D721Med (cell line): Measurements from ENCODE around the gene GPC6.

ENCODE experiments used
- DNase-seq: peaks from one replicate; pipeline ENCODE4 v3.0.0; 2011; ENCODE audit warnings: low spot score; ENCODE audit not compliant: insufficient read length
- FAIRE-seq: peaks from 2 replicates; lab custom pipeline; 2011; peaks lifted over from hg19 to GRCh38; lab: Jason Lieb, UNC
- TF ChIP-seq, protein P1 (sequence below): IDR thresholded peaks from 2 replicates; pipeline ENCODE4 v1.5.1; 2012; ENCODE audit warnings: mild to moderate bottlenecking, control low read depth; ENCODE audit not compliant: insufficient read depth; ENCODE audit errors: missing control alignments

The GPC6 gene

DNA sequence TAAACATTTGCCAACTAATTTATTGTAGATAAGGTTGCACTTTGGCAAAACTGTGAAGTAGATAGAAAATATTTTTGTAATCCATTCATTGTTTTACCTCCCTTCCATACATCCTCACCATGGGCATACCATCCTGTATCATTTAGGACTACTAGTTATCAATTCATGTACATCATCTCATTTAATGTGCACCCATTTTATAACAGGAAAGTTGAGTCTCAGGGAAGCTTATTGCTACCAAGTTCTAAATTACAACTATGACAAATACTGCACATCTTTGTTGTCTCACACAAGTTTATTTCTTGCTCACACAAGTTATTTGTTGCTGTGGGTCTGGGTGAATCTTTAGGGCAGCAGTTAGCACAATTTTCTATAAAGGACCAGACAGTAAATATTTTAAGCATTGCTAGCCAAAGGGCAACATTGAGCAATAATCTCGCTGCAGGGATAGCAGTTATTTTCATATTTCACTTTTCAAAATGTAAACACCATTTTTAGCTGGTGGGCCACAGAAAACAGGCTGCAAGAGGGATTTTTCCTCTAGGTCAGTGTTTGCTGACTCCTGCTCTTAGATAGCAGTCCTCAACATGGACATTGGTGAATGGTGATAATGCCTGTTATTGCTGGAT is 276.5 kb downstream of the GPC6 start:
- FAIRE-seq, result no peak
- DNase-seq, result no peak
- TF ChIP-seq, protein P1, sequence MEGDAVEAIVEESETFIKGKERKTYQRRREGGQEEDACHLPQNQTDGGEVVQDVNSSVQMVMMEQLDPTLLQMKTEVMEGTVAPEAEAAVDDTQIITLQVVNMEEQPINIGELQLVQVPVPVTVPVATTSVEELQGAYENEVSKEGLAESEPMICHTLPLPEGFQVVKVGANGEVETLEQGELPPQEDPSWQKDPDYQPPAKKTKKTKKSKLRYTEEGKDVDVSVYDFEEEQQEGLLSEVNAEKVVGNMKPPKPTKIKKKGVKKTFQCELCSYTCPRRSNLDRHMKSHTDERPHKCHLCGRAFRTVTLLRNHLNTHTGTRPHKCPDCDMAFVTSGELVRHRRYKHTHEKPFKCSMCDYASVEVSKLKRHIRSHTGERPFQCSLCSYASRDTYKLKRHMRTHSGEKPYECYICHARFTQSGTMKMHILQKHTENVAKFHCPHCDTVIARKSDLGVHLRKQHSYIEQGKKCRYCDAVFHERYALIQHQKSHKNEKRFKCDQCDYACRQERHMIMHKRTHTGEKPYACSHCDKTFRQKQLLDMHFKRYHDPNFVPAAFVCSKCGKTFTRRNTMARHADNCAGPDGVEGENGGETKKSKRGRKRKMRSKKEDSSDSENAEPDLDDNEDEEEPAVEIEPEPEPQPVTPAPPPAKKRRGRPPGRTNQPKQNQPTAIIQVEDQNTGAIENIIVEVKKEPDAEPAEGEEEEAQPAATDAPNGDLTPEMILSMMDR, result no peak

DNA sequence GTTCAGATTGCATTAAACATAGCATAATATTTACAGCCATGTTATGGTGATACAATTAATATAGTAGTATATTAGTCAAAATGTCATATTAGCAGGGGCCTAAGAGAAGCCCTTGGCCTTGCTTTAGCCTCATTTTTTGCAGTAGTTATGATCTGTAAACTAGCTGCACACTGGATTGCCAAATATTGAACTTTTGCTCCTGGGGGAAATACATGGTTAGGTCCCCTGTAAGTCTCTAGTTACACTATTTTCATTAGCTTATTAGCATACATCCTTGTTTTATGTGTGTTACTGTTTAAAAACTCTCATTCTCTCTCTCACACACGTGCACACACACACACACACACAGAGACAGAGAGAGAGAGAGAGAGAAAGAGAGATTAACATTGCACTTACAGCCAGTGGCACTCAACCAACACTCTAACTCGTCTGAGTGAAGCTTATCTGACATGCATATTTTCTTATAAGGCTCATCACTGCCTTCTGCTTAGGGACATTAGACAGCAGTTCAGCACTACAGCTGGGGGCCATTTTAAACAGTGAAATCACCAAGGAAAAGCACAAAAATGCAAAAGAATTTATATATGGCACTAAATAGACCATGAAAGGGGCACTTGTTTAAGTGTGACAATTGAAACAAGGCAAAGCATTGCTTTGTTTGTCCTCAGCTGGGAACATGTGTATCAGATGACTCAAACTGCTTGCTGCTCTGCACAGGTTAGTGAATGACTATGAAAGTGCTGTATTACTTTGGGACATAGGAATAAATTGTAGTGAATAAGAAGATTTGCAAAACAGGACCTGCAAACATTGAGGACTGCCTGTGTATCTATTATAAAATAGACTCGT is 278.7 kb downstream of the GPC6 start:
- TF ChIP-seq, protein P1, result no peak
- DNase-seq, result no peak
- peak; percentile 21 for FAIRE-seq

DNA sequence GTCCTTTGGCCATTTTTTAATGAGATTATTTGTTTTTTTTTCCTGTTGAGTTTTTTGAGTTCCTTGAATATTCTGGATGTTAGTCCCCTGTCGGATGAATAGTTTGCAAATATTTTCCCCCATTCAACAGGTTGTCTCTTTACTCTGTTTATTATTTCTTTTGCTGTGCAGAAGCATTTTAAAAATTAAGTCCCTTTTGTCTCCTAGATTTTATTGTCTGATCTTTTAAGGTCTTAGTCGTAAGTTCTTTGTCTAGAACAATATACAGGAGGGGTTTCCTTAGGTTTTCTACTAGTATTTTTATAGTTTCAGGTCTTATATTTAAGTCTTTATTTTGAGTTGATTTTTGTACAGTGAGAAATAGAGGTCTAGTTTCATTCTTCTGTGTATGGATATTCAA is 284.4 kb downstream of the GPC6 start:
- FAIRE-seq (no peak), DNase-seq (no peak)
- TF ChIP-seq, protein P1, result no peak

DNA sequence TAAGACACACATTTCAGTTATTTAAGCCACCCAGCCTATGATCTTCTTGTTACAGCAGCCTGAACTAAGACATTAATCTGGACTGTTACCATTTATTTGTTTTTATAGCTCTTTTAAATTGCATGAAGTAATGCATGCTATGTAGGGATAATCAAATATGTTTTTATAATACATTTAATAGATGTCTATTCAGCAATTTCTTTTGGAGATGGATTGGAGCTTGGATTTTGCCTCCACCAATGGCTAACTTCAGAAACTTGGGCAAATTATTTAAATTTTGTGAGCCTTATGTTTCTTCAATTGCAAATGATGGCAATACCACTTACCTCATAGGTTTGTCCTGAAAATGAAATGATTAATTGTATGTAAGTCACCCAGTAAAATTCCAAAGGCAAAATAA is 288.7 kb downstream of the GPC6 start:
- TF ChIP-seq, protein P1, result no peak
- FAIRE-seq, result no peak

DNA sequence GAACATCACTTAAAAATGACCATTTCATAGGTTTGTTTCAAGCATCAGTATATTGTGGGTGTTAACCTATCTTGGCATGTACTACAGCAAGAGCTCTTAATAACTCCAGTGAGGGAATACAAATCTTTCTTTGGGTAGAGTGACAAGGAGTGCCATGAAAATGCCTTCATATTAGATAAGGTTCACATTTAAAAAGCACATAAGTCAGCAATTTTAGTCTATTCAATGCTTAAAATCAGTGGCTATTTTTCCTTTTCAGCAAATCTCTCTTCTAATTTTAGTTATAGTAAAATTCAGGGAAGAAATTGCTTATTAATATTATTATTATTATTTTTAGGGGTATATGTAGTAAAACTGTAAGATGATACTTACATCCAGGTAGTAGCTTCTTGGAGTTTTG is 291.1 kb downstream of the GPC6 start:
- TF ChIP-seq, protein P1, result no peak
- no peak for FAIRE-seq
- DNase-seq, result no peak

More for the DNA sequence above, 288.7 kb downstream of the GPC6 start:
- DNase-seq, result no peak

DNA sequence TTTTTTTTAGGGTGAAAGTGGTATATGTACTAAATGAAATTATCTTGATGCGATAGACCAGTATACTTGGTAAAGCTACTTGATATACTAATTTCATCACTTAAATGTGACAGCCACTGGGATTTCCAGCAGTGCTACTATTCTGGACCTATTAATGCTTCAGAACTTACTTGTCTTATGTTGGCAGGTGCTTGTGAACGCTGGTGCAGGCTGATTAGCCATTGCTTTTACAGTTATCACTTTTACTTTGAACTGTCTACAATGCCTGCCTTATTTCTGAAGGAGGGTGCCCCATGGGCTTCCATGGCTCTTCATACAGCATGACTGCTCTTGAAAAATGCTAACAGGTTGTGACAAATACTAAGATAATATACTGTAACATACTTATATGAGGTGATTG is 294.7 kb downstream of the GPC6 start:
- TF ChIP-seq, protein P1, result no peak
- no peak for FAIRE-seq
- no peak for DNase-seq

DNA sequence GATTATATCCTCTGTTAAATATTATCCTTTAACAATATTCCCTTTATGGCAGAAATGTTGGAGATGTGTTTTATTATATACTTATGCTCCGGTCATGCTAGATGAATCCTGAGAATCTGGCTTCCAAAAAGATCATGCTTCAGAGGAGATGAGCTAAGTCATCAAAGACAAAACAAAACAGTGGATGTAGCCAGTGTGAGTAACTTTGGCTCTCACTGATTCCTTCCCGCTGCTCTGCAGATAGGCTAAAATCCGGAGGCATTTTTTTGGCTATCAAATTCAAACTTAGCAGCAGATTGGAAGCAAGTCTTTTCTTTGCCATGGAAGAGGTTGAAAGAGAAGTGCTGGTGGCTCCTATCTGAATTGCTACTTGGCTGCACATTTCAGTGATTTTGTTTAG is 295.9 kb downstream of the GPC6 start:
- TF ChIP-seq, protein P1, result no peak
- no peak for DNase-seq
- no peak for FAIRE-seq
